HepG2 (cell line): ENCODE results near the gene HKDC1. TPM values are rescaled to one million over a fixed set of nuclear protein-coding genes. Genes with fewer than 3 reads are reported as not detected.

Experiments used
- BCLAF1 ChIP-seq: fragments of 450-650 bp; IDR thresholded peaks from 2 replicates; pipeline ENCODE4 v1.6.1; 2017; ENCODE audit warnings: mild to moderate bottlenecking
- BORCS8-MEF2B ChIP-seq: sonication (generic); formaldehyde crosslinking; IDR thresholded peaks from 2 replicates; pipeline ENCODE4 v1.8.0; 2022; ENCODE audit warnings: mild to moderate bottlenecking, missing genetic modification reagents
- DNMT1 ChIP-seq: sonication (generic); formaldehyde crosslinking; IDR thresholded peaks from 2 replicates; pipeline ENCODE4 v1.5.1; 2020; ENCODE audit warnings: mild to moderate bottlenecking, missing genetic modification reagents
- ELF4 ChIP-seq: sonication (generic); formaldehyde crosslinking; IDR thresholded peaks from 2 replicates; pipeline ENCODE4 v1.5.0; 2020; ENCODE audit warnings: missing genetic modification reagents, mild to moderate bottlenecking, moderate library complexity, borderline replicate concordance
- FOSL2 ChIP-seq: sonication (generic); formaldehyde crosslinking; IDR thresholded peaks from 2 replicates; pipeline ENCODE4 v1.4.0; 2020; ENCODE audit warnings: missing genetic modification reagents
- HMGA1 ChIP-seq: sonication (generic); formaldehyde crosslinking; conservative IDR thresholded peaks from 2 replicates; pipeline ENCODE4 v1.4.0; 2020; ENCODE audit warnings: missing genetic modification reagents
- HOXA5 ChIP-seq: sonication (generic); formaldehyde crosslinking; IDR thresholded peaks from 2 replicates; pipeline ENCODE4 v1.4.0; 2020; ENCODE audit warnings: missing genetic modification reagents
- PHF5A ChIP-seq: IDR thresholded peaks from one replicate; pipeline ENCODE4 v1.6.1; 2018; ENCODE audit warnings: low read depth, missing genetic modification reagents; ENCODE audit not compliant: unreplicated experiment
- POLR2AphosphoS2 ChIP-seq: IDR thresholded peaks from 2 replicates; pipeline ENCODE4 v1.6.1; 2011; ENCODE audit warnings: low read depth, low read length, improper control_type of control experiment
- SMARCE1 ChIP-seq: fragments of 450-650 bp; IDR thresholded peaks from 2 replicates; pipeline ENCODE4 v1.6.1; 2017; ENCODE audit warnings: borderline replicate concordance
- SNAPC5 ChIP-seq: sonication (generic); formaldehyde crosslinking; IDR thresholded peaks from 2 replicates; pipeline ENCODE4 v1.8.1; 2023; ENCODE audit warnings: mild to moderate bottlenecking, missing genetic modification reagents, borderline replicate concordance
- SUZ12 ChIP-seq: fragments of 150-350 bp; IDR thresholded peaks from 2 replicates; pipeline ENCODE4 v1.6.1; 2014; ENCODE audit warnings: low read depth, low read length
- TBX3 ChIP-seq: fragments of 450-650 bp; IDR thresholded peaks from 2 replicates; pipeline ENCODE4 v1.6.1; 2017; ENCODE audit warnings: antibody characterized with exemption, mild to moderate bottlenecking, inconsistent platforms, borderline replicate concordance
- TRIM22 ChIP-seq: fragments of 450-650 bp; IDR thresholded peaks from 2 replicates; pipeline ENCODE4 v1.6.1; 2017
- ZFP36L2 ChIP-seq: sonication (generic); formaldehyde crosslinking; IDR thresholded peaks from 2 replicates; pipeline ENCODE4 v1.4.0; 2020; ENCODE audit warnings: missing genetic modification reagents
- ZFP62 ChIP-seq: sonication (generic); formaldehyde crosslinking; IDR thresholded peaks from 2 replicates; pipeline ENCODE4 v1.4.0; 2020; ENCODE audit warnings: missing genetic modification reagents
- ZNF17 ChIP-seq: sonication (generic); formaldehyde crosslinking; IDR thresholded peaks from 2 replicates; pipeline ENCODE4 v1.5.0; 2020; ENCODE audit warnings: mild to moderate bottlenecking, missing genetic modification reagents
- ZNF468 ChIP-seq: sonication (generic); formaldehyde crosslinking; IDR thresholded peaks from 2 replicates; pipeline ENCODE4 v1.8.0; 2022; ENCODE audit warnings: mild to moderate bottlenecking, moderate library complexity, missing genetic modification reagents
- ZNF605 ChIP-seq: sonication (generic); formaldehyde crosslinking; IDR thresholded peaks from 2 replicates; pipeline ENCODE4 v1.8.0; 2022; ENCODE audit warnings: mild to moderate bottlenecking, missing genetic modification reagents
- ZNF709 ChIP-seq: sonication (generic); formaldehyde crosslinking; IDR thresholded peaks from 2 replicates; pipeline ENCODE4 v1.5.0; 2020; ENCODE audit warnings: mild to moderate bottlenecking, missing genetic modification reagents
- ZNF740 ChIP-seq: sonication (generic); formaldehyde crosslinking; IDR thresholded peaks from 2 replicates; pipeline ENCODE4 v1.4.0; 2020; ENCODE audit warnings: missing genetic modification reagents
- ZNF773 ChIP-seq: sonication (generic); formaldehyde crosslinking; IDR thresholded peaks from 2 replicates; pipeline ENCODE4 v1.4.0; 2020; ENCODE audit warnings: missing genetic modification reagents, borderline replicate concordance
- polyA plus RNA-seq, 8 experiments: library from polyadenylated mRNA; depleted of rRNA in 3 of 8; stranded (reverse) in 7 of 8; unstranded in 1 of 8; fragments of >200 nt; fragmentation: Illumina TruSeq in 4 of 8; extraction: Trizol in 4 of 8; gene quantifications; 2 replicates each; pipeline versions ENCODE4 v1.2.1 to v1.2.3, GENCODE V29; 2011 to 2016; ENCODE audit warnings: low read depth in 4 of 8, missing spikeins in 1 of 8, mixed read lengths in 1 of 8; ENCODE audit not compliant: insufficient read depth in 1 of 8
- total RNA-seq, 5 experiments: library from RNA; depleted of rRNA; stranded (reverse); fragments of >200 nt; fragmentation: Illumina TruSeq; extraction: Trizol; gene quantifications; 2 replicates each; pipeline ENCODE4 v1.2.3, GENCODE V29; 2016; ENCODE audit warnings: low read depth in 1 of 5
- TF ChIP-seq, protein P1 (sequence below): sonication (generic); formaldehyde crosslinking; IDR thresholded peaks from 2 replicates; pipeline ENCODE4 v1.4.0; 2020; ENCODE audit warnings: low read depth, mild to moderate bottlenecking, missing genetic modification reagents
- TF ChIP-seq, protein P2 (sequence below): sonication (generic); formaldehyde crosslinking; IDR thresholded peaks from 2 replicates; pipeline ENCODE4 v1.4.0; 2020; ENCODE audit warnings: missing genetic modification reagents

HKDC1 gene
- total and polyA plus RNA-seq, 2 of the 13 experiments (the other 11 are each of a cell fraction or from before 2014, with no cell fraction given), result 8.1 to 12.4 TPM

GRCh38 chr10:69179743-69180524 is 40.2 kb upstream of the HKDC1 start, which contains the start of gene SUPV3L1 (continued):
- TF ChIP-seq ZNF740 (CRISPR knock-in tag) (no peak), TBX3 (no peak), SUZ12 (no peak), ZNF773 (CRISPR knock-in tag) (peak; percentile 58; the same call in 1 of the 2 replicates), BORCS8-MEF2B (CRISPR knock-in tag) (peak; percentile 39; the same call in 1 of the 2 replicates), POLR2AphosphoS2 (no peak; the same call in 1 of the 2 replicates), SNAPC5 (CRISPR knock-in tag) (no peak), PHF5A (CRISPR knock-in tag) (no peak), ZNF605 (CRISPR knock-in tag) (peak; percentile 24), BCLAF1 (no peak), FOSL2 (CRISPR knock-in tag) (peak; percentile 44), ZNF709 (peak; percentile 66; the same call in 1 of the 2 replicates), HOXA5 (CRISPR knock-in tag) (no peak; the same call in 1 of the 2 replicates), SMARCE1 (no peak), ZNF468 (CRISPR knock-in tag) (no peak), ZNF17 (CRISPR knock-in tag) (no peak), ZFP36L2 (CRISPR knock-in tag) (no peak), DNMT1 (CRISPR knock-in tag) (no peak), ZFP62 (CRISPR knock-in tag) (no peak), HMGA1 (CRISPR knock-in tag) (no peak), TRIM22 (no peak), ELF4 (CRISPR knock-in tag) (no peak)
- TF ChIP-seq, protein P1, sequence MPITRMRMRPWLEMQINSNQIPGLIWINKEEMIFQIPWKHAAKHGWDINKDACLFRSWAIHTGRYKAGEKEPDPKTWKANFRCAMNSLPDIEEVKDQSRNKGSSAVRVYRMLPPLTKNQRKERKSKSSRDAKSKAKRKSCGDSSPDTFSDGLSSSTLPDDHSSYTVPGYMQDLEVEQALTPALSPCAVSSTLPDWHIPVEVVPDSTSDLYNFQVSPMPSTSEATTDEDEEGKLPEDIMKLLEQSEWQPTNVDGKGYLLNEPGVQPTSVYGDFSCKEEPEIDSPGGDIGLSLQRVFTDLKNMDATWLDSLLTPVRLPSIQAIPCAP (CRISPR knock-in tag), result no peak
- TF ChIP-seq, protein P2, sequence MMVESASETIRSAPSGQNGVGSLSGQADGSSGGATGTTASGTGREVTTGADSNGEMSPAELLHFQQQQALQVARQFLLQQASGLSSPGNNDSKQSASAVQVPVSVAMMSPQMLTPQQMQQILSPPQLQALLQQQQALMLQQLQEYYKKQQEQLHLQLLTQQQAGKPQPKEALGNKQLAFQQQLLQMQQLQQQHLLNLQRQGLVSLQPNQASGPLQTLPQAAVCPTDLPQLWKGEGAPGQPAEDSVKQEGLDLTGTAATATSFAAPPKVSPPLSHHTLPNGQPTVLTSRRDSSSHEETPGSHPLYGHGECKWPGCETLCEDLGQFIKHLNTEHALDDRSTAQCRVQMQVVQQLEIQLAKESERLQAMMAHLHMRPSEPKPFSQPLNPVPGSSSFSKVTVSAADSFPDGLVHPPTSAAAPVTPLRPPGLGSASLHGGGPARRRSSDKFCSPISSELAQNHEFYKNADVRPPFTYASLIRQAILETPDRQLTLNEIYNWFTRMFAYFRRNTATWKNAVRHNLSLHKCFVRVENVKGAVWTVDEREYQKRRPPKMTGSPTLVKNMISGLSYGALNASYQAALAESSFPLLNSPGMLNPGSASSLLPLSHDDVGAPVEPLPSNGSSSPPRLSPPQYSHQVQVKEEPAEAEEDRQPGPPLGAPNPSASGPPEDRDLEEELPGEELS (CRISPR knock-in tag), result no peak
